Activated naive CD4-positive, alpha-beta T cell treated with anti-CD3 and anti-CD28 coated beads, Interleukin-2, amount 50 U/mL, for 72 hours (primary cell): Measurements from ENCODE around the gene FGD4. TPM values are rescaled to one million over a fixed set of nuclear protein-coding genes. Genes with fewer than 3 reads are reported as not detected.

Experiments used
- ATAC-seq, 2 donors: fragments of 150-1000 bp; cut with Tn5 transposase; 2 replicates each; pipeline ENCODE4 v1.10.0; 2021; ENCODE audit warnings: mild to moderate bottlenecking in 2 of 2, moderate library complexity in 2 of 2
- DNase-seq, 2 donors: peaks; one replicate each; pipeline ENCODE4 v3.0.0; 2021 to 2022; ENCODE audit warnings: low spot score in 2 of 2
- H3K27ac Mint-ChIP-seq, 2 donors: one replicate each; pipeline ENCODE4 v1.8.0; 2022; ENCODE audit warnings: mild to moderate bottlenecking in 2 of 2, mixed read lengths in 2 of 2
- H3K36me3 Mint-ChIP-seq, 2 donors: one replicate each; pipeline ENCODE4 v1.8.0; 2022; ENCODE audit warnings: mixed read lengths in 2 of 2
- H3K9me3 Mint-ChIP-seq, 2 donors: one replicate each; pipeline ENCODE4 v1.8.0; 2022; ENCODE audit warnings: mixed read lengths in 2 of 2
- total RNA-seq, 2 donors: library from RNA; stranded (reverse); gene quantifications; one replicate each; pipeline ENCODE4 v1.2.3, GENCODE V29; 2022

The FGD4 gene
- total RNA-seq, 2 donors from 2014 or later = 0.11 to 0.66 TPM

DNA sequence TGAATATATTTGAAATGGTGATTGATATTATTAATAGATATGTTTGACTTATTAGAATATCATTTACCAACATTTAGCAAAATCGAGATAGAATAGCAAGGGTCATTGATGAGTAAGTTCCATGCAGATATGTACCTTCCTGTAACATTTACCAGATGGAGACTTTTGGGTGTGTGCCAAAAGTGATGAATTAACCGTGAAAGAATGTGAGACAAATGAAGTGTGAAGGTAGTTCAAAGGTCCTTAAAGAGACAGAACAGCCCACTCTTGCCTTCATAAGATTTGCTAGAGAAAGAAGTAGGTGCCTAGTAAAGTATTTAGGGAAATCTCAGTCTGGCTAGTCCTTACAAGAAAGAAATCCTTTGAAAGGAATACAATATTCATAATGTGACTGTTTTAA is 45.5 kb downstream of the FGD4 start:
- ATAC-seq (no peak), DNase-seq (no peak)
- Mint-ChIP-seq H3K9me3 (no peaks in the 10 kb centered on the region), H3K36me3 (no peaks in the 10 kb centered on the region), H3K27ac (no peak overlapping the region)

DNA sequence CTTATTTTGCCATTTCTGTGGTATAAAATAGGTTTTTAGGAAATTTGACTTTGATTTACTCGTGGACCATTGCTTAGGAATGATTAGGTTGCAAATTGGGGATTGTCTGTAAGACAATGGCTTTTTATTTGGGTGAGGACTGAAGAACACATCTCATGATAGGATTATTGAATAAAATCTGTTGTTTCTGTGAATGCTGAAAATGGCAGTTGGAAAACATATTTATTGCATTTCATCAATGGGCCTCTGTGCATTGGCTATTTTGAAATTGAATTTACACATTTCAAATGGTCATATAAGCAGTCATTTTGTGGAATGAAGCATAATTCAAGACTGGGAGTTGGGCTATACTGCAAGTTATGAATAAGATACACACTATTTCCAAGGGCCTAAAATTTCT is 46.0 kb downstream of the FGD4 start:
- DNase-seq (no peak), ATAC-seq (no peak)
- Mint-ChIP-seq H3K9me3 (no peaks in the 10 kb centered on the region), H3K36me3 (no peaks in the 10 kb centered on the region), H3K27ac (no peak overlapping the region)

- ATAC-seq = no peak
- no peaks in the 10 kb centered on the region for H3K9me3 Mint-ChIP-seq
- H3K27ac Mint-ChIP-seq = no peak overlapping the region
- DNase-seq = no peak
- no peaks in the 10 kb centered on the region for H3K36me3 Mint-ChIP-seq
These were observed 47.2 kb downstream of the FGD4 start for GRCh38 chr12:32446316-32447119.

GRCh38 chr12:32448586-32448985 is 49.2 kb downstream of the FGD4 start:
- peak in 1 of 2 donors; percentile 48 for ATAC-seq
- DNase-seq = no peak
- no peaks in the 10 kb centered on the region for H3K36me3 Mint-ChIP-seq
- no peaks in the 10 kb centered on the region for H3K9me3 Mint-ChIP-seq
- H3K27ac Mint-ChIP-seq = peak overlapping the region in 1 of 2 donors; percentile 26

GRCh38 chr12:32450363-32450762 is 51.0 kb downstream of the FGD4 start:
- DNase-seq (no peak), ATAC-seq (no peak)
- no peaks in the 10 kb centered on the region for H3K9me3 Mint-ChIP-seq
- no peak overlapping the region for H3K27ac Mint-ChIP-seq
- H3K36me3 Mint-ChIP-seq = no peaks in the 10 kb centered on the region

DNA sequence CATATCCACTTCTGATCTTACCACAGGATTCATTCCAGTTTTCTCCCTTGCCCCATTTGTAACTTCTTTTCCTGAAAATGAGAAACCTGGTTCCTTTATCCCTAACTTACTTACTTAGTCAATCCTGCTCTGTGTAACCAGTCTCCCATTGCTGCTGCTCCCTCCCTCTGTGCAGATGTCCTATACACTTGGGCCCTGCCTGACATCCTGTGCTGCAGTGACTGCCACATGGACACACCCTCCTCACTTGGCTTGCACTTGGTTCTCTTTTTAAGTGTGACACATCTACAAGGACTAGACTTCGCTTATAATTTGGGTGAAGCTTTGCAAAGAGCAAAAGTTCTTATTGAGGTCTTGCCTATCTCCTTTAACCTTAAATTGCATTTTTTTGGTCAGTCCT is 51.4 kb downstream of the FGD4 start:
- DNase-seq (no peak), ATAC-seq (no peak)
- no peaks in the 10 kb centered on the region for H3K36me3 Mint-ChIP-seq
- H3K9me3 Mint-ChIP-seq = no peaks in the 10 kb centered on the region
- H3K27ac Mint-ChIP-seq = no peak overlapping the region

GRCh38 chr12:32451816-32452215 is 52.5 kb downstream of the FGD4 start:
- Mint-ChIP-seq H3K27ac (no peak overlapping the region), H3K36me3 (no peaks in the 10 kb centered on the region), H3K9me3 (no peaks in the 10 kb centered on the region)
- ATAC-seq (no peak), DNase-seq (no peak)

DNA sequence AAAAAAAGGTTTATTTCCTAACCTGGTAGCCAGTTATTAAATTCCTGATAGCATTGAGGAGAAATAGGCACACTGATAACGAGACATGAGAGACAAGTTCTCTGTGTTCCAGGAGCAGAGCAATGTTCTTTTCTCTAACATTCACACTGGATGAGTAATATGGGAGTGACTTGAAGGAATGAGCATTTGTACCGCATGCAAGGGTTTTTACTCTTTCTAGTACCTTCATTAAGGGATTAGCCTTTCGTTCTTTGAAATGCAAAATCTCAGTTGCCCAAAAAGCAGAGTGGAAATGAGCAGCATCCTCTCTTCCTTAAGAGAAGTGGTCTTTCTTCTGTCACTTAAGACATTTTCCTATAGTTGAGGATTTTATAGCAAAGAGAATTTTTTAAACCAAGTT is 54.7 kb downstream of the FGD4 start:
- Mint-ChIP-seq H3K27ac (no peak overlapping the region), H3K9me3 (no peaks in the 10 kb centered on the region), H3K36me3 (no peaks in the 10 kb centered on the region)
- no peak for ATAC-seq
- no peak for DNase-seq

DNA sequence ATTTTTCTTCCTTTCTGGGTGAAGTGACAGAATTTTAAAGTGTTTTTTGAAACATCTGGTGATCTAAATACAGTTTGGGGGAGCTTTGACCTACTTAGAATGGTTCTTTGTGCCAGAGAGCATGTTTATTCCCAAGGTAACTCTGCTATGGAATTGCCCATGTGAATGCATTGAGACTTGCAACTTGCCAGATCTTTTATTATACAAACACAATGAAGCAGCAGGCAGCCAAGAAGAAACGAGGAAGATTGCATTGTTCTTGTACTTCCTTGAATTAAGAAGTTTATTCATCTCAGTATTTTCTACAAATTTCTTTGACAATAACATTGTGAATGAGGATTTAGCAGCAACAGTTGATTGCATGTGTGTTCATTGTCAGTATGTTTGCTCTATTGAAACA is 55.5 kb downstream of the FGD4 start:
- Mint-ChIP-seq H3K9me3 (no peaks in the 10 kb centered on the region), H3K36me3 (no peaks in the 10 kb centered on the region), H3K27ac (no peak overlapping the region)
- DNase-seq (no peak), ATAC-seq (no peak)

GRCh38 chr12:32455607-32456071 is 56.3 kb downstream of the FGD4 start:
- peak in 1 of 2 donors; percentile 16 for DNase-seq
- Mint-ChIP-seq H3K27ac (no peak overlapping the region), H3K36me3 (no peaks in the 10 kb centered on the region), H3K9me3 (no peaks in the 10 kb centered on the region)
- ATAC-seq = no peak

GRCh38 chr12:32457251-32458025 is 58.1 kb downstream of the FGD4 start:
- H3K27ac Mint-ChIP-seq = no peak overlapping the region
- ATAC-seq = no peak
- H3K36me3 Mint-ChIP-seq = no peaks in the 10 kb centered on the region
- no peaks in the 10 kb centered on the region for H3K9me3 Mint-ChIP-seq
- DNase-seq = no peak

DNA sequence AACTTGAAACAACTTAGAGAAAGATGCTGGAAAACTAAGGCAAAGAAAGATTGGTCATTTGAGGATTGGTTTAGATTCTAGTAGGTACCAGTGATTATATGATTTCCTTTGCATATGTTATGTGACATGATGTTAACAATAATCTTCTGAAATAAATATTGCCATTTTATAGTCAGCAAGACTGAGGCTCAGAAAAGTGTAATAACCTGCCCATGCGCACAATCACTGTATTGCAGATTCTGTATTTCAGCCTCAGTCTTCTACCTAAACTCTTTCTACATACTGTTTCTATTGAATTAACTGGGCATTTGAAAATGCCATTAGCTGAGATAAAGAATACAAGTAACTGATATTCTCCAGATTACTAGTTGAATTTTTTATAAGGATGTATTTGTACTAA is 61.3 kb downstream of the FGD4 start:
- Mint-ChIP-seq H3K9me3 (no peaks in the 10 kb centered on the region), H3K36me3 (no peaks in the 10 kb centered on the region), H3K27ac (no peak overlapping the region)
- no peak for ATAC-seq
- DNase-seq = no peak

DNA sequence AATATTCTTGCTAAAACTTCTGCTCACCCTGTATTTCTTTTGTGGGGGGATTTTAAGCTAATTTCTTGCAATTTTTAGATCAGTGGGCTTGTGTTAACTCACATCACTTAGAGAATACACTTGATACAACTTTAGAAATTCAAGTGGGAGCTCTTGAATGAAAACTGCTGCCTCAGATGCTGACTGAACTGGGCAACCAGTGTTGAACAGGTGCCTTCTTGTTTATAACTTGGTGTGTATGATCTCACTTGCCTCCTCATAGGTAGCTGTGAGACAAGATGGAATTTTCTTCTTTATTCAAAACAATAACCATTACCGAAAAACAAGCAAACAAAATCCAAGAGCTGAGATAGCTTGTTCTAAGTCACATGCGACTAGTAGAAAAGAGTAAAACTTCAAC is 63.5 kb downstream of the FGD4 start:
- no peaks in the 10 kb centered on the region for H3K36me3 Mint-ChIP-seq
- H3K27ac Mint-ChIP-seq = no peak overlapping the region
- H3K9me3 Mint-ChIP-seq = no peaks in the 10 kb centered on the region
- ATAC-seq (no peak), DNase-seq (no peak)

GRCh38 chr12:32466187-32466586 is 66.8 kb downstream of the FGD4 start:
- ATAC-seq (no peak), DNase-seq (no peak)
- Mint-ChIP-seq H3K36me3 (no peaks in the 10 kb centered on the region), H3K9me3 (peaks cover 0 to 2% of the 10 kb centered on the region in 2 donors), H3K27ac (no peak overlapping the region)

DNA sequence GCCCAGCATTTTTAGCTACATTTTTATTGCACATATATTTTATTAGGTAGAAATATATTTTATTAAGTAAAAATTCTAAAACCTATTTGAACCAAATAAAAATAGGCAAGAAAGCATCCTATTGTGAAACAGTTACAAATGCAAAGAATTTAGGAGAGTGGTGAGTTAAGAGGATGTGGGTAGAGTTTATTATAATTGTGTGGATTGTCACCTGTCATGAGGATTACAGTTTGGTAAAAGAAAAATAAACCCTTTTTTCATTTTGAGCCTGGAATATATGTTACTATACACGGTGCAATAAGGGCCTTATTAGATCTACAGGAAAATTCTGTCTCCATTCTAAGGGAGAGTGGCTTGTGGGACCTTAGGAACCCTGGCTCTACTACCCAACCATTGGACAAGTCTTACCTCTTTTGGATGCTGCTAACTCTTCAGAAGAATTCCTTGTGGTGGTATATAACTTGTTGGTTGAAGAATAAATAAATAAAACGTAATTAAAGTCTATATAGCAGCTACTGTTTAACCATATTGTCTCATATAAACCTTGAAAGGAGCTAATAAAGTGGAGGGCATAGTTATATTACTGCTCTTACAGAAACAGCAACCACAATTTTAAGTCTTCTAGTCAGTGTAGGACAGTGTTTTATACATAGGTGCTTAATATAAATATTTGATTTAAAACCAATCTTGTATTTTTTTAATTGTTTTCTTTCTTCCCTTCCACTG is 67.8 kb downstream of the FGD4 start:
- H3K27ac Mint-ChIP-seq = no peak overlapping the region
- no peaks in the 10 kb centered on the region for H3K36me3 Mint-ChIP-seq
- ATAC-seq (no peak), DNase-seq (no peak)
- H3K9me3 Mint-ChIP-seq = peaks cover 0 to 5% of the 10 kb centered on the region in 2 donors

DNA sequence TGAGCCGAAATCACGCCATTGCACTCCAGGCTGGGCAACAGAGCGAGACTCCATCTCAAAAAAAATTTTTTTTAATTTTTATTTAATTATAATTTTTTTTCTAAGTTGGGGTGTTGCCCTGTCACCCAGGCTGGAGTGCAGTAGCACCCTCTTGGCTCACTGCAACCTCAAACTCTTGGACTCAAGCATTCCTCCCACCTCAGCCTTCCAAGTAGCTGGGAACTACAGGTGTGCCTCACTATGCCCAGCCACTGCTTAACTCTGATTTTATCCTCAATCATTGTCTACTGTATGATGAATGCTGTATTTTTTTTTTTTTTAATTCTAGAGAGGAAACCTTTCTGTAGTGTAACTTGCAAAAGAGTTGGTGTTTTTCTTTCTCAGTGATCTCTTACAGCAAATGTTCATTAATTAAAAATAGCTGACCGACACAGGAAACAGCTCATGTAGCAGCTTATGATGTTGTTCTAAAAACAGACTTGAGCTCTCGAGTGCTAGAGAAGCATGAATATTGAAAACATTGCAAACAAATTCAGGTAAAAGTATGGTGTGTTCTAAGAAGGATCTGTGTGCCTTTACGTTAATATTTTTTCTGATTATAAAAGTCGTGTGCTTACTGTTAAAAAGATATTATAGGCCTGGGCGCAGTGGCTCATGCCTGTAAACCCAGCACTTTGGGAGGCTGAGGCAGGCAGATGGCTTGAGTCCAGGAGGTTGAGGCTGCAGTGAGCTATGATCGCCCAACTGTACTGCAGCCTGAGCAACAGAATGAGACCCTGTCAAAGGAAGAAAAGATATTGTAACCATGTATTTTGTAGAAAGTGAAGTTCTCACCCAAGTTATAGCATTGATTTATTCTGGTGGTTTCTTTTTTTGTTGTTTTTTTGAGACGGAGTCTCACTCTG is 68.9 kb downstream of the FGD4 start:
- H3K9me3 Mint-ChIP-seq = peaks cover 0 to 5% of the 10 kb centered on the region in 2 donors
- no peak for ATAC-seq
- DNase-seq = no peak
- no peaks in the 10 kb centered on the region for H3K36me3 Mint-ChIP-seq
- H3K27ac Mint-ChIP-seq = no peak overlapping the region
